Measurements from ENCODE around the gene GIPC1. TPM values are rescaled to one million over a fixed set of nuclear protein-coding genes. Genes with fewer than 3 reads are reported as not detected.

The GIPC1 gene, protein sequence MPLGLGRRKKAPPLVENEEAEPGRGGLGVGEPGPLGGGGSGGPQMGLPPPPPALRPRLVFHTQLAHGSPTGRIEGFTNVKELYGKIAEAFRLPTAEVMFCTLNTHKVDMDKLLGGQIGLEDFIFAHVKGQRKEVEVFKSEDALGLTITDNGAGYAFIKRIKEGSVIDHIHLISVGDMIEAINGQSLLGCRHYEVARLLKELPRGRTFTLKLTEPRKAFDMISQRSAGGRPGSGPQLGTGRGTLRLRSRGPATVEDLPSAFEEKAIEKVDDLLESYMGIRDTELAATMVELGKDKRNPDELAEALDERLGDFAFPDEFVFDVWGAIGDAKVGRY
- 82.7 and 112 TPM in 2 replicates for total RNA-seq

DNA sequence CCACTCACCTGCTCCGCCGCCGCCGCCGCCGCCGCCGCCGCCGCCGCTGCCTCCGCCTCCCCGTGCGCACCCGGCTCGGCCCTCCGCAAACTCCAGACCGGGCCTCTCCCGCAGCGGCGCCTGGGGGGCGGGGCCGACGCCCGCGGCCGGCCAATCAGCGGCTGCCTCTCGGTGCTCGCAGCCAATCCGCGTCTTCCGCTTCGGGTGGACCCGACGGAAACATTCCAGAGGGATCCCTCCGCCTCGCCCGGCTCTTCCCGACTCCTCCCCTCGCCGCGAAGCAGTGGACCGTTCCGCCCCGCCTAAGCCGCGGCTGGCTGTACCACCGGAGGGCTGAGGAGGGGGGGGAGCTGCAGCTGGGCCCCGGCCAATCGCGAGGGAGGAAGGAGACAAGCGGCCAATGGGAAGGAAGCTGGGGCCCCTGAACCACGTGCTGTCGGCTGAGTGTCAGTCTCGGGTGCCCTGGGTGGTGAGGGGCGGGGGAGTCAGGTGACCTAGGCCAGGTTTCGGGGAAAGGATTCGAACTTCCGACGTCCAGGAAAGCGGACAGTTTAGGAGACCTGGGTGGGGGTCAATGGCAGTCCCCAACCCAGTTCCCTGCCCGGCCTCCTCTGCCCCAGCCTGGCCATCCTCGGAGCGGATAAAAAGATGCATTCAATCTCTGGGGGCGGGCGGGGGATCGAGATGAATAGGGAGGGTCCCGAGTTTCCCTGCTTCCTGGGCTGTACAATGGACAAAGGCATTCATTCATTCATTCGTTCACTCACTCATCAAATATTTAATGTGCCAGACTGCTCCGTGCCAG lies at the start of gene GIPC1:
GIPC1 (minus strand) TSS at position 99 of the 805 bp plus-strand sequence. CDS start 13,151 bp downstream, outside the sequence.

DNA sequence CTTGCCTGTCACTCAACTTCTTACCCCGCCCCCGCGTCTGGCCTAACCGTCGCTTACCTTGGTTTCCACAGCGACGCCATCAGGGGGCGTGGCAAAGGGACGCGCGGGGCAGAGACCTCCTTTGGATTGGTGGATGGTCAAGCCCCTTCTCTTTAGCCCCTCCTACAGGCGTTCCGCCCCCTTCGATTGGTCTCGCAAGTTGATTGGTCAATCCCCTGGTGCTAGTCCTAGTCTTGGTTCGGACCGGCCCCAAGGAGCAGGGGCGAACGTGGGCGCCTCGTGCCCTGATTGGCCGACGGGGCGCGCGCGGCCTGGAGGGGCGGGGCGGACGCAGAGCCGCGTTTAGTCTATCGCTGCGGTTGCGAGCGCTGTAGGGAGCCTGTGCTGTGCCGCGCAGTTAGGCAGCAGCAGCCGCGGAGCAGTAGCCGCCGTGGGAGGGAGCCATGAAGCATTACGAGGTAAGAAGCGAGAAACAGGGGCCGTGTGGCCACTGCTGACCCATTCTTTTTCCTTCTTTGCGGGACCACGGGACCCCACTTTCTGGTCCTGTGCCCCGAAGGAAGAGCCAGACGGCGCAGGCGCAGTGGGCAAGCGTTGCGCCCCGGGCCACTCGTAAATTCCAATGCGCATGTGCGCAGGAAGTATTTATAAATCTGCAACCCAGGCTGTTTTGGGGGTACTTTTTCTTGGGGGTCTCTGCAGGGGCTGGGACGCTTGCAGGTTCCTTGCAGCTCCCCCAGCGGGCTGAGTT lies 33.5 kb upstream of the GIPC1 start, which contains the start of gene TECR:
TECR (plus strand) TSS at position 341 of the 751 bp plus-strand sequence; CDS start at position 444, 103 bp downstream.

DNA sequence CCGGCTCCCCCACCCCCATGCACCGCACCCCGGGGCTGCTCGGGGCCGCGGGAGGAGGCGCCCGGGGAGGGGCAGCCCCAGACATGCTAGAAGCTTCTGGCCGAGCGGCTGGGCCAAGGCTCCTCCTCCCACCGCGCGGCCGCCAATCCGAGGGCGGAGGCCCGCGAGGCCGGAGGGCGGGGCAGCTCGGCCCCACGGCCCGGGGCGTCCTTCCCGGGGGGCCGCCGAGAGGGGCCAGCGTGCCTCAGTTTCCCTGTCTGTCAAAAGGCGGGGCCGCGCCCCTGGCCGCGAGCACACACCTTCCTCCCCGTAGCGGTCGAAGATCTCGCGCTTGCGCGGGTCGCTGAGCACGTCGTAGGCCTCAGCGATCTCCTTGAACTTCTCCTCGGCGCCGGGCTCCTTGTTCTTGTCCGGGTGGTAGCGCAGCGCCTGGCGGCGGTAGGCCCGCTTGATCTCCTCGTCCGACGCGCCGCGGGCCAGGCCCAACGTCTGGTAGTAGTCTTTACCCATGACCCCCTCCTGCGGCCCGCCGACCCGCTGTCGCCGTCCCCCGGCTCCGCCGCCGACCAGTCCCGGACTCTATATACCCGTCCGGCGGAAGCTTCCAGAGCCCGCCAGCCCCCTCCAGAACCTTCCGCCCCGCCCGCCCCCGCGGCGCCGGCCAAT lies 22.0 kb upstream of the GIPC1 start, which contains the start of gene DNAJB1:
DNAJB1 (minus strand) TSS at position 558 of the 666 bp plus-strand sequence; CDS start at position 510, 48 bp downstream.

DNA sequence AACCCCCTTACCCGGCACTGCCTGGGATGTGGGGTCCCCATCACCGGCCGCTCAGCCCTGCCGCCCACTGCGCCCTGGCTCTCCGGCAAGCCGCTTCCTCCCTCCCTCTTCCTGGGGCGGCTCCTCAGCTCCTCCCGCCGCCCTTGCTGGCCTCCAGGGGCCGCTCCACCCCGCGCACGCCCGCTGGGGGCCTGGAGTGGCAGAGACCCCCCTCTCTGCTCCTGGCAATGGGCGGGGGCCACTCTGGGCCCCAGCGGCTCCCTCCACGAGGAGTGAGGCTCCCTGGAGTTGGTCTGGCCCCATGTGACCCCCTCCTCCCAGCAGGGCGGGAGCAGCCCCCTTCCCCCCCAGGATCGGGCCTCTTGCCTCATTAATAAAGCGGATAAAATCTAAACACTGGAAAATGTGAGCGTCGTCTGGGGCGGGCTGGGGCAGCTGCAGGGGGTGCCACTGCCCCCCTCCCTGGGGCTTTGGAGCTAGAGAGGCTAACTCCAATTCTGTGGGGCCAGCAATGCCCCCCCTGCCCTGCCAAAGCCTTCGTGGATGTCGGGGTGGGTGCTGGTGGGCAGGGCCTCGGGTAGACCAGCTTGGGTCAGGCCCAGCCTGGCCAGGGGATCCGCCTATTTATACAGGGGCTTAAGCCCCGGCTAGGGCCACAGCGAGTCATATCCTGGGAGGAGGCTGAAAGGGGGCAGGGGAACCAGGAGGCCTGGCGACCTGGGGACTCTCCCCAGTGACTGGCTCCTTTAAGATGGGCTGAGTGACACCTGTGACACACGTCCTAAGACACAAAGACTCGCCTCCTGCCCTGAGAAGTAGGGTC lies 20.5 kb downstream of the GIPC1 start, which contains the start of gene PTGER1:
PTGER1 (minus strand) TSS at position 104 of the 823 bp plus-strand sequence. CDS start 1,034 bp downstream, outside the sequence.

DNA sequence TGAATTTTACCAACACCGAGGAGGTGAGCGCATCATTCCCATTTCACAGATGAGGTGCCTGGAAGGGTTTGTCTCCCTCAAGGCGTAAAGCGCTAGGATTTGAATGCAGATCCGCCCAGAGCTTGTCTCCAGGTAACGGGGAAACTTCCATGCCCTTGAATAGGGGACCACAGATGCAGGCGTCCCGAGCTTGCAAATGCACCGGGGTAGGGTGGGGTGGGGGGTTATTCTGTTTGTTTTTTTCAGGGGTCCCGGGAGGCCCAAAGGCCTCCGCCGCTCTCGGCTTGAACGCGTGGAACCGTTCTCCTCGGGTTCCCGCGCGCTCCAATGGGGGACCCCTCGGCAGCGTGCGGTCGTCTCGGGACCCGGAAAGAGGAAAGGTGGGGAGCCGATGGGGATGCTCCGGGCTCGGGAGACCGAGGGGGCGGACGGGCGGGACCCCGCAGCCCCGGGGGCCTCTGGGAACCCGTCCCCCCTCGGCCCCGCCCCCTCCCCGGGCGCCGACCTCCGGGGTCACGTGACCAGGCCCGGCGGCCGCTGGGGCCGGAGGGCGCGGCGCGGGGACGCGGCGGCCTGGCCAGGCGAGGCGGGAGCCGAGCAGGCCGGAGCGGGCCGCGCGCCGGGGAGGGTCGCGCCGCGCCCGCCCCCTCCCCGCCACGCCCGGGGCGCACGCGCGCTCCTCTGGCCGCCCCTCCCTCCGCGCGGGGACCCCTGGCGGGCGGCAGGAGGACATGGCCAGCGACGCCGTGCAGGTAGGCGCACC lies 63.0 kb downstream of the GIPC1 start, which contains the start of gene PKN1:
PKN1 (plus strand) TSS at position 516 of the 763 bp plus-strand sequence; CDS start at position 732, 216 bp downstream.

Small RNA genes lying within 50 kb of the gene (small RNA-seq; reads per million reads assigned to genes)
- not detected for gene SNRPGP15

Other genes starting within 250 kb of the GIPC1 start
- gene ADGRE5, start 114.7 kb downstream of the GIPC1 start, total RNA-seq = 34.9 and 60.0 TPM in 2 replicates
- gene DDX39A, start 76.8 kb downstream of the GIPC1 start, total RNA-seq = 73.9 and 99.9 TPM in 2 replicates
- gene PKN1, start 62.8 kb downstream of the GIPC1 start, total RNA-seq = 126 and 147 TPM in 2 replicates
- gene PTGER1, start 20.8 kb downstream of the GIPC1 start, total RNA-seq = 1.8 and 12.5 TPM in 2 replicates
- gene DNAJB1, start 22.3 kb upstream of the GIPC1 start, total RNA-seq = 58.4 and 66.5 TPM in 2 replicates
- gene TECR, start 33.5 kb upstream of the GIPC1 start, total RNA-seq = 39.1 and 40.1 TPM in 2 replicates
- gene NDUFB7, start 75.9 kb upstream of the GIPC1 start, total RNA-seq = 200 and 337 TPM in 2 replicates
- gene CLEC17A, start 87.0 kb upstream of the GIPC1 start, total RNA-seq = under 0.01 TPM in 1 of 2 replicates, not detected in the other
- under 0.01 TPM in 1 of 2 replicates, not detected in the other for gene ADGRE3, start 178.7 kb upstream of the GIPC1 start, total RNA-seq
- gene ZNF333, start 193.9 kb upstream of the GIPC1 start, total RNA-seq = 15.8 and 20.7 TPM in 2 replicates

Data from subcutaneous preadipocyte (primary cell).